ENCODE results near the gene TJP3. TPM values are rescaled to one million over a fixed set of nuclear protein-coding genes. Genes with fewer than 3 reads are reported as not detected.

The TJP3 gene
- not detected in 2 replicates for total RNA-seq (ENCODE audit: low replicate concordance)

GRCh38 chr19:3708207-3708931 is at the start of gene TJP3:
Gene TJP3, plus strand, starts transcription at chr19:3708384. Its CDS starts 20,049 bp downstream, at chr19:3728433.

GRCh38 chr19:3700242-3701032 is 7.7 kb upstream of the TJP3 start, which contains the start of gene PIP5K1C:
Gene PIP5K1C, minus strand, starts transcription at chr19:3700468. Its CDS starts 78 bp downstream, at chr19:3700390.

GRCh38 chr19:3761382-3762129 is 53.4 kb downstream of the TJP3 start, which contains the start of gene APBA3:
Gene APBA3, minus strand, starts transcription at chr19:3761692. Its CDS starts 1,428 bp downstream, at chr19:3760264.

GRCh38 chr19:3762501-3763459 is 54.6 kb downstream of the TJP3 start, which contains the start of gene MRPL54:
Gene MRPL54, plus strand, starts transcription at chr19:3762682. Its CDS starts 19 bp downstream, at chr19:3762701.

GRCh38 chr19:3771906-3772455 is 63.8 kb downstream of the TJP3 start, which contains the start of gene RAX2:
Gene RAX2, minus strand, starts transcription at chr19:3772228. Its CDS starts 486 bp downstream, at chr19:3771742.

GRCh38 chr19:3785938-3786824 is 78.0 kb downstream of the TJP3 start, which contains the start of gene MATK:
Gene MATK, minus strand, starts transcription at chr19:3786381. Its CDS starts 1,246 bp downstream, at chr19:3785135.

Other genes with a start within 250 kb of the TJP3 start
- not detected in 2 replicates for gene SMIM24, start 227.9 kb upstream of the TJP3 start, total RNA-seq (ENCODE audit: low replicate concordance)
- not detected in 2 replicates for gene SMIM44, start 224.9 kb upstream of the TJP3 start, total RNA-seq (ENCODE audit: low replicate concordance)
- 6.0 and 14.1 TPM in 2 replicates for gene DOHH, start 207.7 kb upstream of the TJP3 start, total RNA-seq (ENCODE audit: low replicate concordance)
- gene FZR1, start 202.1 kb upstream of the TJP3 start, total RNA-seq (ENCODE audit: low replicate concordance): 32.2 and 35.6 TPM in 2 replicates
- gene TEKTIP1, start 169.2 kb upstream of the TJP3 start, total RNA-seq (ENCODE audit: low replicate concordance): not detected in 2 replicates
- 64.7 and 87.5 TPM in 2 replicates for gene MFSD12, start 150.8 kb upstream of the TJP3 start, total RNA-seq (ENCODE audit: low replicate concordance)
- gene HMG20B, start 135.4 kb upstream of the TJP3 start, total RNA-seq (ENCODE audit: low replicate concordance): 39.9 and 73.1 TPM in 2 replicates
- gene GIPC3, start 122.9 kb upstream of the TJP3 start, total RNA-seq (ENCODE audit: low replicate concordance): 0.08 TPM in 1 of 2 replicates, not detected in the other
- 1.4 and 1.5 TPM in 2 replicates for gene TBXA2R, start 101.5 kb upstream of the TJP3 start, total RNA-seq (ENCODE audit: low replicate concordance)
- 23.2 and 40.0 TPM in 2 replicates for gene CACTIN, start 81.6 kb upstream of the TJP3 start, total RNA-seq (ENCODE audit: low replicate concordance)
- 15.4 and 18.4 TPM in 2 replicates for gene PIP5K1C, start 7.9 kb upstream of the TJP3 start, total RNA-seq (ENCODE audit: low replicate concordance)
- 9.4 and 14.6 TPM in 2 replicates for gene APBA3, start 53.3 kb downstream of the TJP3 start, total RNA-seq (ENCODE audit: low replicate concordance)
- 11.2 and 41.4 TPM in 2 replicates for gene MRPL54, start 54.3 kb downstream of the TJP3 start, total RNA-seq (ENCODE audit: low replicate concordance)
- not detected in 2 replicates for gene RAX2, start 63.8 kb downstream of the TJP3 start, total RNA-seq (ENCODE audit: low replicate concordance)
- 0.70 TPM in 1 of 2 replicates, not detected in the other for gene MATK, start 78.0 kb downstream of the TJP3 start, total RNA-seq (ENCODE audit: low replicate concordance)
- not detected in 2 replicates for gene ZFR2, start 160.7 kb downstream of the TJP3 start, total RNA-seq (ENCODE audit: low replicate concordance)
- gene ATCAY, start 172.3 kb downstream of the TJP3 start, total RNA-seq (ENCODE audit: low replicate concordance): not detected in 2 replicates
- not detected in 2 replicates for gene NMRK2, start 224.7 kb downstream of the TJP3 start, total RNA-seq (ENCODE audit: low replicate concordance)

Measured in smooth muscle cell of the coronary artery (primary cell).